Measurements from ENCODE around the gene SPATA2. TPM values are rescaled to one million over a fixed set of nuclear protein-coding genes. Genes with fewer than 3 reads are reported as not detected.
A peak's percentile ranks its signal among the peaks of the same experiment; 100 is the strongest.

The SPATA2 gene
- total RNA-seq, 1 donor from 2014 or later = 8.0 TPM

- Mint-ChIP-seq H3K27me3 (ENCODE audit: low read depth) (no peaks in the 10 kb centered on the region), H3K4me1 (peaks cover 7% of the 10 kb centered on the region), H3K9me3 (peaks cover 5% of the 10 kb centered on the region), H3K4me3 (no peak overlapping the region), H3K36me3 (no peaks in the 10 kb centered on the region), H3K27ac (no peak overlapping the region)
- no peak for TF ChIP-seq CTCF (IDR thresholded peaks at IDR 0.05; ENCODE audit: unreplicated experiment)
- DNase-seq (ENCODE audit: low spot score in 2 of 2, unreplicated experiment in 2 of 2) = no peak
These were observed 8.9 kb upstream of the SPATA2 start for GRCh38 chr20:49924247-49924646.

- Mint-ChIP-seq H3K9me3 (no peaks in the 10 kb centered on the region), H3K36me3 (no peaks in the 10 kb centered on the region), H3K4me3 (no peak overlapping the region), H3K27ac (no peak overlapping the region), H3K4me1 (peaks cover 13% of the 10 kb centered on the region), H3K27me3 (ENCODE audit: low read depth) (no peaks in the 10 kb centered on the region)
- no peak for TF ChIP-seq CTCF (IDR thresholded peaks at IDR 0.05; ENCODE audit: unreplicated experiment)
- DNase-seq (ENCODE audit: low spot score in 2 of 2, unreplicated experiment in 2 of 2) = no peak
These were observed 4.1 kb upstream of the SPATA2 start for GRCh38 chr20:49919461-49919860.

- Mint-ChIP-seq H3K36me3 (no peaks in the 10 kb centered on the region), H3K4me1 (peaks cover 17% of the 10 kb centered on the region), H3K27ac (no peak overlapping the region), H3K9me3 (no peaks in the 10 kb centered on the region), H3K4me3 (no peak overlapping the region), H3K27me3 (ENCODE audit: low read depth) (no peaks in the 10 kb centered on the region)
- TF ChIP-seq CTCF (IDR thresholded peaks at IDR 0.05; ENCODE audit: unreplicated experiment) = no peak
- no peak for DNase-seq (ENCODE audit: low spot score in 2 of 2, unreplicated experiment in 2 of 2)
These were observed 3.7 kb upstream of the SPATA2 start for GRCh38 chr20:49919009-49919408.

- Mint-ChIP-seq H3K27ac (no peak overlapping the region), H3K36me3 (no peaks in the 10 kb centered on the region), H3K4me1 (peaks cover 23% of the 10 kb centered on the region), H3K4me3 (no peak overlapping the region), H3K9me3 (no peaks in the 10 kb centered on the region), H3K27me3 (ENCODE audit: low read depth) (no peaks in the 10 kb centered on the region)
- DNase-seq (ENCODE audit: low spot score in 2 of 2, unreplicated experiment in 2 of 2) = no peak
- TF ChIP-seq CTCF (IDR thresholded peaks at IDR 0.05; ENCODE audit: unreplicated experiment) = no peak
These were observed 3.1 kb upstream of the SPATA2 start for GRCh38 chr20:49918446-49918845.

DNA sequence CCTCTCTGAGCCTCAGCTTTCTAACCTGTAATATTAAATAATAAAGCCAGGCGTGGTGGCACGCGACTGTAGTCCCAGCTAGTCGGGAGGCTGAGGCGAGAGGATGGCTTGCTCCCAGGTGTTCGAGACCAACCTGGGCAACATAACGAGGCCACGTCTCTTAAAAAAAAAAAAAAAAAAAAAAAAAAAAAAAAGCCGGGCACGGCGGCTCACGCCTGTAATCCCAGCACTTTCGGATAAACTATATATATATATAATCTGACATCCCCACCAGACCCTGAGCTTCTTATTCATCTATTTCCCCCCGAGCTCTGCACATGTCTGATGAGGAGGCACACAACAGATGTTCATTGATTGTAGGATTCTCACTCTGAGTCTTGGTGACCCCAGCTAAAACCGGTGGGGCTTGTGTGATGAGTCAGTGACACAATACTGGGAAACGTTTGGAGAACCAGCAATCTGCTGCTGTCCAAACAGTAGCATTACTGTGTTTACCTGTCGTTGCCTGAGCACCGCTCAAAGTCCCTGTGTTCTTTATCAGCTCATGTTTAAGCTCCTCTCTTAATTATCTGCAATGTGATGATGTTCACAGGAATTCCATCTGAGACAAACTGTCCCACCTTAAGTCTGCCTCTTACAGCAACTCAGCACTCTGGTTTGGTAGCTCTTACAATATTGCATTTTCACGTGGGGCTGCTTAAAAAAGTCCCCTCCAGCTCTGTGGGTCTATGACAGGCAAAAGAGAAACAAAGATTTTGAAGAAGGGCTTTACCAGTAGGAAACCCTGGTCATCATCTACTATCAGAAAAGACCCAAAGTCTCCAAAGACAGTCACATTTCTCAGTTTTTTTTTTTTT lies 1.0 kb upstream of the SPATA2 start:
- H3K36me3 Mint-ChIP-seq = no peaks in the 10 kb centered on the region
- peak overlapping the region; percentile 99 for H3K4me3 Mint-ChIP-seq
- peaks cover 24% of the 10 kb centered on the region for H3K4me1 Mint-ChIP-seq
- DNase-seq (ENCODE audit: low spot score in 2 of 2, unreplicated experiment in 2 of 2) = no peak
- no peaks in the 10 kb centered on the region for H3K9me3 Mint-ChIP-seq
- no peaks in the 10 kb centered on the region for H3K27me3 Mint-ChIP-seq (ENCODE audit: low read depth)
- TF ChIP-seq CTCF (IDR thresholded peaks at IDR 0.05; ENCODE audit: unreplicated experiment) = no peak
- peak overlapping the region; percentile 100 for H3K27ac Mint-ChIP-seq
